ENCODE results near the gene MARCKSL1. TPM values are rescaled to one million over a fixed set of nuclear protein-coding genes. Genes with fewer than 3 reads are reported as not detected.

Gene MARCKSL1
- total and polyA plus RNA-seq, 2 of the 13 experiments (the other 11 are each of a cell fraction or from before 2014, with no cell fraction given), result 81.9 to 155 TPM

GRCh38 chr1:32345289-32345827 is 9.3 kb upstream of the MARCKSL1 start (continued):
- no peak for TF ChIP-seq CREB3 (CRISPR knock-in tag; IDR thresholded peaks at IDR 0.05)
- TF ChIP-seq BCLAF1 (IDR thresholded peaks at IDR 0.05), result no peak
- TF ChIP-seq MTA1 (CRISPR knock-in tag; IDR thresholded peaks at IDR 0.05; ENCODE audit: borderline replicate concordance), result no peak
- no peak for TF ChIP-seq CREBL2 (CRISPR knock-in tag; IDR thresholded peaks at IDR 0.05; ENCODE audit: borderline replicate concordance)
- no peak; the same call in 1 of the 2 replicates for TF ChIP-seq HIVEP1 (CRISPR knock-in tag; IDR thresholded peaks at IDR 0.05)
- TF ChIP-seq RNF219 (CRISPR knock-in tag; IDR thresholded peaks at IDR 0.05), result no peak
- TF ChIP-seq MBNL3 (CRISPR knock-in tag; conservative IDR thresholded peaks at IDR 0.05), result no peak
- no peak for TF ChIP-seq SETDB1 (CRISPR knock-in tag; IDR thresholded peaks at IDR 0.05; ENCODE audit: borderline replicate concordance)
- no peak for TF ChIP-seq JUN (CRISPR knock-in tag; IDR thresholded peaks at IDR 0.05)
- TF ChIP-seq ZKSCAN1 (IDR thresholded peaks at IDR 0.05; ENCODE audit: low read length), result no peak
- TF ChIP-seq KDM5A (IDR thresholded peaks at IDR 0.05; ENCODE audit: borderline replicate concordance, low read length), result no peak
- TF ChIP-seq ZSCAN20 (CRISPR knock-in tag; IDR thresholded peaks at IDR 0.05; ENCODE audit: borderline replicate concordance), result no peak
- no peak for TF ChIP-seq SIN3B (IDR thresholded peaks at IDR 0.05; ENCODE audit: low read length)
- TF ChIP-seq ZNF256 (CRISPR knock-in tag; conservative IDR thresholded peaks at IDR 0.05), result no peak
- TF ChIP-seq ZNF225 (CRISPR knock-in tag; IDR thresholded peaks at IDR 0.05), result no peak
- no peak for TF ChIP-seq IKZF4 (CRISPR knock-in tag; IDR thresholded peaks at IDR 0.05; ENCODE audit: borderline replicate concordance, low read depth, not compliant biosample characterization)
- TF ChIP-seq POLR2A (IDR thresholded peaks at IDR 0.05; ENCODE audit: insufficient read depth in 1 of 2, low read depth in 2 of 2, low read length in 2 of 2), result no peak
- TF ChIP-seq HNF4A (CRISPR knock-in tag; IDR thresholded peaks at IDR 0.05), result peak; percentile 40; the same call in 1 of the 2 replicates
- TF ChIP-seq SKI (IDR thresholded peaks at IDR 0.05; ENCODE audit: partially characterized antibody), result no peak
- TF ChIP-seq MAZ (IDR thresholded peaks at IDR 0.05; ENCODE audit: borderline replicate concordance, low read depth, low read length), result no peak
- TF ChIP-seq MAZ (CRISPR knock-in tag; IDR thresholded peaks at IDR 0.05; ENCODE audit: low read depth), result peak; percentile 22; the same call in 1 of the 2 replicates
- TF ChIP-seq MYNN (CRISPR knock-in tag; IDR thresholded peaks at IDR 0.05; ENCODE audit: low read depth), result no peak
- TF ChIP-seq FIP1L1 (IDR thresholded peaks at IDR 0.05; ENCODE audit: borderline replicate concordance, insufficient read depth, low read depth, low read length), result no peak
- no peak for TF ChIP-seq ZNF232 (CRISPR knock-in tag; IDR thresholded peaks at IDR 0.05; ENCODE audit: borderline replicate concordance)
- TF ChIP-seq RBM39 (IDR thresholded peaks at IDR 0.05; ENCODE audit: low read depth, low read length, poor library complexity, severe bottlenecking), result no peak
- TF ChIP-seq KLF12 (CRISPR knock-in tag; IDR thresholded peaks at IDR 0.05; ENCODE audit: borderline replicate concordance), result no peak

Measured in HepG2 (cell line).